Kidney (tissue), 14 donors: ENCODE data around the gene RSU1. TPM values are rescaled to one million over a fixed set of nuclear protein-coding genes. Genes with fewer than 3 reads are reported as not detected.
"Not testable (repeated sequence)": the region's sequence is repeated elsewhere in the genome, so short reads cannot be mapped to it uniquely, and the experiment has no call there.

ENCODE experiments used
- DNase-seq, 5 donors: peaks; one replicate each; pipeline ENCODE4 v3.0.0-alpha.2; 2013 to 2020
- FAIRE-seq: peaks from 2 replicates; lab custom pipeline; 2012; peaks lifted over from hg19 to GRCh38; lab: Jason Lieb, UNC
- H3K27ac ChIP-seq, 2 donors: one replicate each; pipeline ENCODE4 v1.7.0; 2013; ENCODE audit warnings: low read depth in 2 of 2, low read length in 2 of 2, inconsistent platforms in 1 of 2
- H3K27me3 ChIP-seq: one replicate; pipeline ENCODE4 v1.7.1; 2013; ENCODE audit warnings: low read length, inconsistent platforms; ENCODE audit not compliant: control insufficient read depth, insufficient read depth
- H3K36me3 ChIP-seq, 3 donors: one replicate each; pipeline versions ENCODE4 v1.7.0 to v1.7.1; 2013; ENCODE audit warnings: low read length in 3 of 3, control low read depth in 1 of 3, inconsistent platforms in 1 of 3; ENCODE audit not compliant: insufficient read depth in 3 of 3, control insufficient read depth in 2 of 3
- H3K4me1 ChIP-seq, 3 donors: one replicate each; pipeline versions ENCODE4 v1.7.0 to v1.7.1; 2013; ENCODE audit warnings: low read length in 3 of 3, inconsistent platforms in 1 of 3, low read depth in 1 of 3; ENCODE audit not compliant: control insufficient read depth in 2 of 3, insufficient read depth in 2 of 3
- H3K4me3 ChIP-seq, 3 donors: one replicate each; pipeline versions ENCODE4 v1.7.0 to v1.8.1; 2013; ENCODE audit warnings: low read length in 3 of 3, control low read depth in 1 of 3, inconsistent platforms in 1 of 3
- H3K9ac ChIP-seq, 3 donors: one replicate each; pipeline versions ENCODE4 v1.7.0 to v1.7.1; 2013; ENCODE audit warnings: low read length in 3 of 3, control low read depth in 1 of 3, inconsistent platforms in 1 of 3
- H3K9me3 ChIP-seq, 3 donors: one replicate each; pipeline versions ENCODE4 v1.7.0 to v1.7.1; 2013; ENCODE audit warnings: low read length in 3 of 3, control low read depth in 1 of 3, inconsistent platforms in 1 of 3; ENCODE audit not compliant: control insufficient read depth in 2 of 3, insufficient read depth in 1 of 3
- CTCF ChIP-seq: IDR thresholded peaks from 3 replicates; pipeline ENCODE4 v1.5.1; 2012; ENCODE audit warnings: mild to moderate bottlenecking, moderate library complexity, borderline replicate concordance; ENCODE audit not compliant: insufficient read depth; ENCODE audit errors: extremely low read depth
- intact Hi-C: fragments of 100-400 bp; cut with DNase I; formaldehyde crosslinking; loops from one replicate; pipeline ENCODE4 v1.11.1; 2022
- polyA plus RNA-seq: library from polyadenylated mRNA; stranded (reverse); fragments of 350-450 nt; fragmentation: Illumina TruSeq; extraction: RNeasy Lipid Tissue Mini Kit (QIAGEN cat#74804); gene quantifications from one replicate; pipeline ENCODE4 v1.2.3, GENCODE V29; 2014; ENCODE audit warnings: low read depth, low replicate concordance; ENCODE audit not compliant: insufficient read depth
- total RNA-seq: library from RNA; stranded (reverse); fragmentation: NEBNext Ultra II Directional; extraction: Animal tissue kit (Norgen Biotek cat#: 25700); gene quantifications from one replicate; pipeline ENCODE4 v1.2.1, GENCODE V29; 2021
- donor health status: control.
- donor health status: control.
- donor health status: control.
- donor health status: control.
- donor health status: control.
- donor health status: DM: yes; HTN: yes; CAD: no.
- donor health status: Normal renal cell carcinoma (clear cell type).

The RSU1 gene
- total and polyA plus RNA-seq, 2 donors from 2014 or later = 44.6 to 72.4 TPM

- no peak overlapping the region for H3K9ac ChIP-seq
Observed at GRCh38 chr10:16828114-16828568, 10.9 kb upstream of the RSU1 start.

GRCh38 chr10:16827474-16827873 is 10.2 kb upstream of the RSU1 start:
- H3K27ac ChIP-seq, H3K27me3 ChIP-seq, H3K4me1 ChIP-seq, intact Hi-C loops, H3K9ac ChIP-seq, FAIRE-seq, DNase-seq, H3K4me3 ChIP-seq, H3K9me3 ChIP-seq: not testable (repeated sequence)
- H3K36me3 ChIP-seq = peaks cover 0 to 20% (median 2%) of the 10 kb centered on the region in 3 donors

More at GRCh38 chr10:16828114-16828568, 10.9 kb upstream of the RSU1 start:
- DNase-seq (peak; percentile 67 to 93 (median 70)), FAIRE-seq (no peak)
- intact Hi-C loops = no loop called here
- Histone ChIP-seq H3K4me3 (no peak overlapping the region), H3K27me3 (no peaks in the 10 kb centered on the region), H3K9me3 (no peaks in the 10 kb centered on the region), H3K4me1 (peaks cover 0 to 4% (median 2%) of the 10 kb centered on the region in 3 donors), H3K27ac (no peak overlapping the region), H3K36me3 (peaks cover 0 to 17% (median 2%) of the 10 kb centered on the region in 3 donors)
- TF ChIP-seq CTCF = peak; percentile 52

- FAIRE-seq (no peak), DNase-seq (no peak)
- no peaks in the 10 kb centered on the region for H3K9me3 ChIP-seq
- TF ChIP-seq CTCF = no peak
- no peaks in the 10 kb centered on the region for H3K4me1 ChIP-seq
- H3K36me3 ChIP-seq = peaks cover 0 to 18% (median 2%) of the 10 kb centered on the region in 3 donors
- no peak overlapping the region for H3K4me3 ChIP-seq
- no peaks in the 10 kb centered on the region for H3K27me3 ChIP-seq
- H3K9ac ChIP-seq = no peak overlapping the region
- intact Hi-C loops = no loop called here
- no peak overlapping the region for H3K27ac ChIP-seq
Observed at GRCh38 chr10:16822726-16823360, 5.6 kb upstream of the RSU1 start.

GRCh38 chr10:16822027-16822426 is 4.8 kb upstream of the RSU1 start:
- Histone ChIP-seq H3K27ac (no peak overlapping the region), H3K4me1 (no peaks in the 10 kb centered on the region), H3K36me3 (peaks cover 0 to 15% (median 2%) of the 10 kb centered on the region in 3 donors), H3K27me3 (no peaks in the 10 kb centered on the region), H3K9ac (no peak overlapping the region), H3K9me3 (no peaks in the 10 kb centered on the region), H3K4me3 (no peak overlapping the region)
- no peak for FAIRE-seq
- intact Hi-C loops = no loop called here
- no peak for DNase-seq
- no peak for TF ChIP-seq CTCF
